ENCODE measurements around the gene RHAG. TPM values are rescaled to one million over a fixed set of nuclear protein-coding genes. Genes with fewer than 3 reads are reported as not detected.

Gene RHAG
- total RNA-seq, 1 donor from 2014 or later, result not detected

GRCh38 chr6:49565261-49565660 lies 71.4 kb downstream of the RHAG start:
- DNase-seq (ENCODE audit: extremely low spot score, unreplicated experiment), result no peak

GRCh38 chr6:49564552-49564951 lies 72.1 kb downstream of the RHAG start:
- Mint-ChIP-seq H3K4me1 (ENCODE audit: unreplicated experiment) (no peaks in the 10 kb centered on the region), H3K27ac (ENCODE audit: unreplicated experiment) (no peak overlapping the region), H3K9me3 (ENCODE audit: unreplicated experiment) (no peaks in the 10 kb centered on the region), H3K27me3 (ENCODE audit: unreplicated experiment) (peaks cover 3% of the 10 kb centered on the region), H3K36me3 (ENCODE audit: unreplicated experiment) (no peaks in the 10 kb centered on the region), H3K4me3 (ENCODE audit: unreplicated experiment) (no peak overlapping the region)
- TF ChIP-seq CTCF (IDR thresholded peaks at IDR 0.05), result no peak
- no peak for DNase-seq (ENCODE audit: extremely low spot score, unreplicated experiment)

More at GRCh38 chr6:49565261-49565660, 71.4 kb downstream of the RHAG start:
- TF ChIP-seq CTCF (IDR thresholded peaks at IDR 0.05), result no peak
- Mint-ChIP-seq H3K27me3 (ENCODE audit: unreplicated experiment) (peaks cover 3% of the 10 kb centered on the region), H3K36me3 (ENCODE audit: unreplicated experiment) (no peaks in the 10 kb centered on the region), H3K9me3 (ENCODE audit: unreplicated experiment) (no peaks in the 10 kb centered on the region), H3K27ac (ENCODE audit: unreplicated experiment) (no peak overlapping the region), H3K4me3 (ENCODE audit: unreplicated experiment) (no peak overlapping the region), H3K4me1 (ENCODE audit: unreplicated experiment) (no peaks in the 10 kb centered on the region)

GRCh38 chr6:49563006-49563886 lies 73.4 kb downstream of the RHAG start:
- no peak overlapping the region for H3K4me3 Mint-ChIP-seq (ENCODE audit: unreplicated experiment)
- no peaks in the 10 kb centered on the region for H3K9me3 Mint-ChIP-seq (ENCODE audit: unreplicated experiment)
- H3K27me3 Mint-ChIP-seq (ENCODE audit: unreplicated experiment), result peaks cover 3% of the 10 kb centered on the region
- no peak overlapping the region for H3K27ac Mint-ChIP-seq (ENCODE audit: unreplicated experiment)
- no peak for TF ChIP-seq CTCF (IDR thresholded peaks at IDR 0.05)
- no peaks in the 10 kb centered on the region for H3K4me1 Mint-ChIP-seq (ENCODE audit: unreplicated experiment)
- H3K36me3 Mint-ChIP-seq (ENCODE audit: unreplicated experiment), result no peaks in the 10 kb centered on the region
- no peak for DNase-seq (ENCODE audit: extremely low spot score, unreplicated experiment)

GRCh38 chr6:49558238-49558637 lies 78.4 kb downstream of the RHAG start:
- Mint-ChIP-seq H3K27me3 (ENCODE audit: unreplicated experiment) (peaks cover 10% of the 10 kb centered on the region), H3K36me3 (ENCODE audit: unreplicated experiment) (no peaks in the 10 kb centered on the region), H3K4me3 (ENCODE audit: unreplicated experiment) (no peak overlapping the region), H3K4me1 (ENCODE audit: unreplicated experiment) (no peaks in the 10 kb centered on the region), H3K27ac (ENCODE audit: unreplicated experiment) (no peak overlapping the region), H3K9me3 (ENCODE audit: unreplicated experiment) (no peaks in the 10 kb centered on the region)
- no peak for DNase-seq (ENCODE audit: extremely low spot score, unreplicated experiment)
- TF ChIP-seq CTCF (IDR thresholded peaks at IDR 0.05), result no peak

- no peaks in the 10 kb centered on the region for H3K36me3 Mint-ChIP-seq (ENCODE audit: unreplicated experiment)
- TF ChIP-seq CTCF (IDR thresholded peaks at IDR 0.05), result no peak
- H3K27ac Mint-ChIP-seq (ENCODE audit: unreplicated experiment), result no peak overlapping the region
- H3K27me3 Mint-ChIP-seq (ENCODE audit: unreplicated experiment), result peaks cover 17% of the 10 kb centered on the region
- DNase-seq (ENCODE audit: extremely low spot score, unreplicated experiment), result no peak
- H3K4me1 Mint-ChIP-seq (ENCODE audit: unreplicated experiment), result no peaks in the 10 kb centered on the region
- H3K9me3 Mint-ChIP-seq (ENCODE audit: unreplicated experiment), result no peaks in the 10 kb centered on the region
- no peak overlapping the region for H3K4me3 Mint-ChIP-seq (ENCODE audit: unreplicated experiment)
Measured at GRCh38 chr6:49557177-49557576, 79.5 kb downstream of the RHAG start.
